Neutrophil (primary cell): Measurements from ENCODE around the gene EIF2B1.
"Not testable (repeated sequence)": the region's sequence is repeated elsewhere in the genome, so short reads cannot be mapped to it uniquely, and the experiment has no call there.

Experiments
- H3K27ac ChIP-seq: fragments of 200-600 bp; sonication (generic); 2 replicates; pipeline ENCODE4 v1.5.1; 2016; ENCODE audit warnings: mild to moderate bottlenecking, moderate library complexity
- H3K27me3 ChIP-seq: fragments of 200-600 bp; sonication (generic); 2 replicates; pipeline ENCODE4 v1.6.0; 2016; ENCODE audit warnings: mild to moderate bottlenecking
- H3K36me3 ChIP-seq: fragments of 200-600 bp; sonication (generic); 2 replicates; pipeline ENCODE4 v1.5.1; 2017
- H3K4me1 ChIP-seq, 2 experiments: fragments of 200-600 bp in 1 of 2; sonication (generic) in 1 of 2; 1 replicate in 1 of 2; 2 replicates in 1 of 2; pipeline versions ENCODE4 v1.5.1 to v1.6.1; 2013 to 2016; ENCODE audit warnings: low read depth in 1 of 2, low read length in 1 of 2, mild to moderate bottlenecking in 1 of 2, moderate library complexity in 1 of 2; ENCODE audit not compliant: control insufficient read depth in 1 of 2, insufficient read depth in 1 of 2
- H3K4me3 ChIP-seq, 2 experiments: fragments of 200-600 bp in 1 of 2; sonication (generic) in 1 of 2; 1 replicate in 1 of 2; 2 replicates in 1 of 2; pipeline ENCODE4 v1.5.1; 2013 to 2016; ENCODE audit warnings: low read depth in 1 of 2, low read length in 1 of 2, mild to moderate bottlenecking in 1 of 2, moderate library complexity in 1 of 2
- H3K9me3 ChIP-seq: fragments of 200-600 bp; sonication (generic); 2 replicates; pipeline ENCODE4 v1.5.1; 2016
- TF ChIP-seq, protein P1 (sequence below): fragments of 200-600 bp; sonication (generic); IDR thresholded peaks from 2 replicates; pipeline ENCODE4 v1.5.1; 2016; ENCODE audit warnings: antibody characterized with exemption

Gene EIF2B1

DNA sequence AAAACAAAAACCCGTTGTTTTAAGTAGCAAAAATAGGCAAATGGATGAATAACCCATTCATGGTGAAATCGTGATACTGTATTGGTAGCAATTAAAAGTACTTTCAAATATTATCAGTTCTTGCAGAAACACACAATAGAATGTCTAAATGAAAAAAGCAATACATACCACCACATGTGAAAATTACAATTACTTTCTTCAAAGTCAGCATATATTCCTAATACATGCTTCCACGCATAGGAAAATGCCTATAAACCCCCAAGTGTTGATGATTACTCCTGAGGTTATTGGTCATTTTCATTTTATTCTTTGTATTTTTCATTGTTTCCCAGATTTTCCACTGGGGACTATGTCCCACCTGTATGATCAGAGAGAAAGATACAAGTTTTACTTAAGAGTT is 16.3 kb downstream of the EIF2B1 start:
- peaks cover 94% of the 10 kb centered on the region for H3K36me3 ChIP-seq
- H3K27me3 ChIP-seq: no peaks in the 10 kb centered on the region
- no peak overlapping the region for H3K4me3 ChIP-seq
- H3K4me1 ChIP-seq: no peaks in the 10 kb centered on the region
- TF ChIP-seq, protein P1, sequence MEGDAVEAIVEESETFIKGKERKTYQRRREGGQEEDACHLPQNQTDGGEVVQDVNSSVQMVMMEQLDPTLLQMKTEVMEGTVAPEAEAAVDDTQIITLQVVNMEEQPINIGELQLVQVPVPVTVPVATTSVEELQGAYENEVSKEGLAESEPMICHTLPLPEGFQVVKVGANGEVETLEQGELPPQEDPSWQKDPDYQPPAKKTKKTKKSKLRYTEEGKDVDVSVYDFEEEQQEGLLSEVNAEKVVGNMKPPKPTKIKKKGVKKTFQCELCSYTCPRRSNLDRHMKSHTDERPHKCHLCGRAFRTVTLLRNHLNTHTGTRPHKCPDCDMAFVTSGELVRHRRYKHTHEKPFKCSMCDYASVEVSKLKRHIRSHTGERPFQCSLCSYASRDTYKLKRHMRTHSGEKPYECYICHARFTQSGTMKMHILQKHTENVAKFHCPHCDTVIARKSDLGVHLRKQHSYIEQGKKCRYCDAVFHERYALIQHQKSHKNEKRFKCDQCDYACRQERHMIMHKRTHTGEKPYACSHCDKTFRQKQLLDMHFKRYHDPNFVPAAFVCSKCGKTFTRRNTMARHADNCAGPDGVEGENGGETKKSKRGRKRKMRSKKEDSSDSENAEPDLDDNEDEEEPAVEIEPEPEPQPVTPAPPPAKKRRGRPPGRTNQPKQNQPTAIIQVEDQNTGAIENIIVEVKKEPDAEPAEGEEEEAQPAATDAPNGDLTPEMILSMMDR: no peak
- H3K9me3 ChIP-seq: no peaks in the 10 kb centered on the region
- H3K27ac ChIP-seq: no peak overlapping the region

DNA sequence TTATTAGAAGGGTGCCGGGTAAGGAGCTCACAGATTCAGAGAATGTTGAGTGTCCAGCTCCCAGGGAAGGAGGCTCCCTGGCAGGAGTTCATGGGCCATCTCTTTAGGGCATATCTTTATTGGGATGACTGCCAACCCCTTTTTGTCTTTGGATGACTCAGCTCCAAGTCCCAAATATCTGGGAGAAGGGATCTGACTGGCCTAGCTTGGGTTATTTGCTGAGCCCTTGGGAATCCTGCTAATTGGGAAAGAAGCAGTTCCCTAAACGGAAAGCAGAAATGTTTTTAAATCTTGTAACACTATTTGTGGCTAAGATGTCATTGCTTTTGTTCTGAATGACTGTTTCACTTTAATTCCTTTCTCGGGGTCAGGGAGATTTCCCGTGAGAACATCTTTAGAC is 19.0 kb downstream of the EIF2B1 start:
- Histone ChIP-seq H3K36me3 (peaks cover 91% of the 10 kb centered on the region), H3K27ac (no peak overlapping the region)

DNA sequence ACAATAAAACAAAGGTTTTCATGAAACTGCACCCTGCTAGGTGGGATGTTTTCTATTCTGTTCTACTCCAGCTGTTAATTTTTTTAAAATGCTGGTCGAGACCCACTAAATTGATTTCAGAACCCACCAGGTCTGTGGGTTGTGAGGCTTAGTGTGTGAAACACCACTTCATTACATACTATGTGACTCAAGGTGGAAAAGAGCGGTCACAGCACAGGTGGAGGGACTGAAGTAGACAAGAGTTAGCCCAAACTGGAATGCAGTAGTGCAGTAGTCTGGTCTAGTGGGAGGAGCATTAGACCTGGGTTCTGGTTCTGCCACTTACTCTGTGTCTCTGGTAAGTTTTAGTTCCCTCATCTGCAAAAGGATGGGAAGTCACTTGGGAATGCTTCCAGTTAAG is 19.4 kb downstream of the EIF2B1 start:
- Histone ChIP-seq H3K4me1 (no peaks in the 10 kb centered on the region), H3K9me3 (no peaks in the 10 kb centered on the region), H3K36me3 (peaks cover 88% of the 10 kb centered on the region), H3K27ac (no peak overlapping the region), H3K27me3 (no peaks in the 10 kb centered on the region), H3K4me3 (no peak overlapping the region)
- TF ChIP-seq, protein P1: no peak

More for the DNA sequence above, 19.0 kb downstream of the EIF2B1 start:
- H3K4me3 ChIP-seq: no peak overlapping the region
- TF ChIP-seq, protein P1: no peak
- no peaks in the 10 kb centered on the region for H3K27me3 ChIP-seq
- no peaks in the 10 kb centered on the region for H3K9me3 ChIP-seq
- H3K4me1 ChIP-seq: no peaks in the 10 kb centered on the region

DNA sequence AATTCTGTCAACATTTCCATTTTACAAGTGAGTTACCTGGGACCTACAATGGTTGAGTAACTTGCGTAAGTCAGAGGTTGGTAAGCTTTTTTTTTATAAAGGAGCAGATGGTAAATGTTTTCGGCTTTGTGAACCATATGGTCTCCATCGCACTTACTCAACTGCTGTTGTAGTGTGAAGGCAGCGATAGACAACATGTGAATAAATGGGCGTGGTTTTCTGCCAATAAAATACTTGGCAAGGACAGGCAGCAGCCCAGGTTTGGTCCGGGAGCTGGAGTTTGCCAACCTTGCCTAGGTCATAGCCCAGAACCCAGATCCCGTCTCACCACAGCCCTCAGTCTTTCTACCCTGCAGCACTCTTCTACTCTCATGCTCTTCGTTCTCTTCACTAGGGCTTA is 25.3 kb downstream of the EIF2B1 start:
- no peaks in the 10 kb centered on the region for H3K27me3 ChIP-seq
- H3K4me3 ChIP-seq: no peak overlapping the region
- TF ChIP-seq, protein P1: no peak
- H3K27ac ChIP-seq: no peak overlapping the region
- peaks cover 63% of the 10 kb centered on the region for H3K36me3 ChIP-seq
- peaks cover 0 to under 1% of the 10 kb centered on the region in 2 experiments for H3K4me1 ChIP-seq
- H3K9me3 ChIP-seq: no peaks in the 10 kb centered on the region

DNA sequence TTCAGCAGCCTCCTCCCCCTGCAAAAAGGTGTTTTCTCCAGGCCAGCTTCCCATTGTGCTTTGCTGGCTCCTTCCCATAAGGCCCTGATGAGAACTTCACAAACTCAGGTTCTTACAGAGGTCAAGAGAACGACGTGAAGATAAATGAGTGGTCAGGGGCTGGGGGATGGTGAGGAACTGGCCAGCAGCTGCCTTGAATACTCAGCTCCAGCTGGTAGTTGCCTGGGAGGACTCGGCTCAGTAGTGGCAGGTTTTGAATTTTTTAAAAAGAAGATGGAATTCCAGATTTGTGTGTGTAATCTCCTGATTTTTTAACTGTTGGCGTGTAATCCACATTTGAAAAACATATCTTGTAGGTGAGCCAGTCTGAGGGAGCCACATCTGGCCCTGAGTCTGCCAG is 25.7 kb downstream of the EIF2B1 start:
- peaks cover 4 to 5% of the 10 kb centered on the region in 2 experiments for H3K4me1 ChIP-seq
- no peak overlapping the region for H3K27ac ChIP-seq
- TF ChIP-seq, protein P1: no peak
- H3K36me3 ChIP-seq: peaks cover 59% of the 10 kb centered on the region
- H3K9me3 ChIP-seq: no peaks in the 10 kb centered on the region
- H3K27me3 ChIP-seq: no peaks in the 10 kb centered on the region
- no peak overlapping the region for H3K4me3 ChIP-seq

DNA sequence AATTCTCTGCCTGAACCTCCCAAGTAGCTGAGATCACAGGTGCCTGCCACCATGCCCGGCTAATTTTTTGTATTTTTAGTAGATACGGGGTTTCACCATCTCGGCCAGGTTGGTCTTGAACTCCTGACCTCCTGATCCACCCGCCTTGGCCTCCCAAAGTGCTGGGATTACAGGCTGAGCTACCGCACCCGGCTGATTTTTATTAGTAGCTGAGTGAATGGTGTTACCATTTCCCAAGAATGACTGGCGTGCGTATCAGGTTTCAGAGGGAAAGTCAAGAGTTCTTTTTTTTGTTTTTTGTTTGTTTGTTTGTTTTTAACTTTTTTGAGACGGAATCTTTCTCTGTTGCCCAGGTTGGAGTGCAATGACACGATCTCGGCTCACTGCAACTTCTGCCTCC is 30.0 kb downstream of the EIF2B1 start:
- not testable (repeated sequence) for H3K27ac ChIP-seq, H3K4me3 ChIP-seq, H3K9me3 ChIP-seq, H3K27me3 ChIP-seq
- Histone ChIP-seq H3K36me3 (peaks cover 27% of the 10 kb centered on the region), H3K4me1 (peaks cover 11 to 20% of the 10 kb centered on the region in 2 experiments)
